Measurements from ENCODE around the gene TAB2.
A peak's percentile ranks its signal among the peaks of the same experiment; 100 is the strongest.

- TF ChIP-seq TOE1 (IDR thresholded peaks at IDR 0.05; ENCODE audit: borderline replicate concordance), result no peak
- TF ChIP-seq TOE1 (CRISPR knock-in tag; IDR thresholded peaks at IDR 0.05; ENCODE audit: borderline replicate concordance, low read depth), result no peak
- TF ChIP-seq CBX5 (IDR thresholded peaks at IDR 0.05; ENCODE audit: borderline replicate concordance, low read depth), result no peak
- TF ChIP-seq ZNF232 (CRISPR knock-in tag; IDR thresholded peaks at IDR 0.05), result no peak
- TF ChIP-seq, protein P1, sequence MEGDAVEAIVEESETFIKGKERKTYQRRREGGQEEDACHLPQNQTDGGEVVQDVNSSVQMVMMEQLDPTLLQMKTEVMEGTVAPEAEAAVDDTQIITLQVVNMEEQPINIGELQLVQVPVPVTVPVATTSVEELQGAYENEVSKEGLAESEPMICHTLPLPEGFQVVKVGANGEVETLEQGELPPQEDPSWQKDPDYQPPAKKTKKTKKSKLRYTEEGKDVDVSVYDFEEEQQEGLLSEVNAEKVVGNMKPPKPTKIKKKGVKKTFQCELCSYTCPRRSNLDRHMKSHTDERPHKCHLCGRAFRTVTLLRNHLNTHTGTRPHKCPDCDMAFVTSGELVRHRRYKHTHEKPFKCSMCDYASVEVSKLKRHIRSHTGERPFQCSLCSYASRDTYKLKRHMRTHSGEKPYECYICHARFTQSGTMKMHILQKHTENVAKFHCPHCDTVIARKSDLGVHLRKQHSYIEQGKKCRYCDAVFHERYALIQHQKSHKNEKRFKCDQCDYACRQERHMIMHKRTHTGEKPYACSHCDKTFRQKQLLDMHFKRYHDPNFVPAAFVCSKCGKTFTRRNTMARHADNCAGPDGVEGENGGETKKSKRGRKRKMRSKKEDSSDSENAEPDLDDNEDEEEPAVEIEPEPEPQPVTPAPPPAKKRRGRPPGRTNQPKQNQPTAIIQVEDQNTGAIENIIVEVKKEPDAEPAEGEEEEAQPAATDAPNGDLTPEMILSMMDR (IDR thresholded peaks at IDR 0.05 in 2 of 3, conservative IDR thresholded peaks at IDR 0.05 in 1 of 3; ENCODE audit: insufficient read depth in 2 of 3, low read depth in 1 of 3, low read length in 3 of 3), result peak; percentile 21 to 37 (median 28); a peak in 3 of 6 replicates
- TF ChIP-seq TAF1 (IDR thresholded peaks at IDR 0.05; ENCODE audit: control insufficient read depth, extremely low read depth, insufficient read depth, low read length, severe bottlenecking), result no peak
- no peak for TF ChIP-seq YY1 (IDR thresholded peaks at IDR 0.05; ENCODE audit: borderline replicate concordance in 1 of 3, control insufficient read depth in 1 of 3, extremely low read depth in 1 of 3, insufficient read depth in 3 of 3, insufficient read length in 1 of 3, insufficient replicate concordance in 2 of 3, low read depth in 1 of 3, low read length in 2 of 3)
Measured at GRCh38 chr6:149456311-149457021, 139.0 kb downstream of the TAB2 start.
